ENCODE measurements around the gene CA11.

Gene CA11

DNA sequence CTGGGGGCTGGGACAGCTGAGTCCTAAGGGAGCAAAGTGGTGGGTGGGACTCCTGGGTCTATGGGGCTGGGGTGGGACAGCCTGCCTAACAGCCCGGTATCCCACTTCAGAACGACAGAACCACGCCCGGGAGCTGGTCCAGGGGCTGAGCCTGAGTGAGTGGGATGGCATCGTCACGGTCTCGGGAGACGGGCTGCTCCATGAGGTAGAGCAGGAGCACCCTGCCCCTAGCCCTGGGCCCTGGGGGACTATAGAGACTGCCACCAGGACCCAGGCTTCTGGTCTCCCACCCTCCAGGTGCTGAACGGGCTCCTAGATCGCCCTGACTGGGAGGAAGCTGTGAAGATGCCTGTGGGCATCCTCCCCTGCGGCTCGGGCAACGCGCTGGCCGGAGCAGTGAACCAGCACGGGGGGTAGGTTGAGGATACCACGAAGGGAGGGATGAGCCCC, 18.1 kb downstream of the CA11 start:
- DNase-seq, result no peak

DNA sequence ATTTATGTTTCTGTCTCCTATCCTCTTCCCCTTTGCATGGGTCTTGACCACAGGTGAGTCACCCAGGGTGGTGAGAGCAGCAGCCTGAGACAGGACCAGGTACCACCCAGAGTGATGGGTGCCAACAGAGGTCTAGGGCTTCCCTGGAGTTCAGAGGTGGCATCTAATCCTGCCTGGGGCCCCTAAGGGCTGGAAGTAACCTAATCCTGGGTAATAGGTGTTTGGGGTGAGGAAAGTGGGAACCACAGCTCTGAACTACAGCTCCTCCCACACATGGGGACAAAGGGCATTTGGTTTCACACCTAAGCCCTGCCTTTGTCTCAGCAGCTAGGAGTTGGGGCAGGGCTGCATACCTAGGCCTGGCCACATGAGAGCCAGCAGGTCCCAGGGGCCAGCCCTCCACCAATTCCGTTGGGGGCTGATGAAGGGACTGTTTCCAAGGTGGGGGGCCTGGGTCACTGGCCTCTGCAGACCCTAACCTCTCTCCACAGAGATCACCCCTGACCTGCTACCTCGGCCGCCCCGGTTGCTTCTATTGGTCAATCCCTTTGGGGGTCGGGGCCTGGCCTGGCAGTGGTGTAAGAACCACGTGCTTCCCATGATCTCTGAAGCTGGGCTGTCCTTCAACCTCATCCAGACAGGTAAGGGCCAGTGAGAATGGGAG, 18.7 kb downstream of the CA11 start:
- no peak for DNase-seq

DNA sequence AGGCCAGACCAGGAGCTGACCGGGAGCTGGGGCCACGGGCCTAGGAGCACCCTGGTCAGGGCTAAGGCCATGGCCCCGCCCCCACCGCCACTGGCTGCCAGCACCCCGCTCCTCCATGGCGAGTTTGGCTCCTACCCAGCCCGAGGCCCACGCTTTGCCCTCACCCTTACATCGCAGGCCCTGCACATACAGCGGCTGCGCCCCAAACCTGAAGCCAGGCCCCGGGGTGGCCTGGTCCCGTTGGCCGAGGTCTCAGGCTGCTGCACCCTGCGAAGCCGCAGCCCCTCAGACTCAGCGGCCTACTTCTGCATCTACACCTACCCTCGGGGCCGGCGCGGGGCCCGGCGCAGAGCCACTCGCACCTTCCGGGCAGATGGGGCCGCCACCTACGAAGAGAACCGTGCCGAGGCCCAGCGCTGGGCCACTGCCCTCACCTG, 20.1 kb downstream of the CA11 start:
- DNase-seq, result no peak

DNA sequence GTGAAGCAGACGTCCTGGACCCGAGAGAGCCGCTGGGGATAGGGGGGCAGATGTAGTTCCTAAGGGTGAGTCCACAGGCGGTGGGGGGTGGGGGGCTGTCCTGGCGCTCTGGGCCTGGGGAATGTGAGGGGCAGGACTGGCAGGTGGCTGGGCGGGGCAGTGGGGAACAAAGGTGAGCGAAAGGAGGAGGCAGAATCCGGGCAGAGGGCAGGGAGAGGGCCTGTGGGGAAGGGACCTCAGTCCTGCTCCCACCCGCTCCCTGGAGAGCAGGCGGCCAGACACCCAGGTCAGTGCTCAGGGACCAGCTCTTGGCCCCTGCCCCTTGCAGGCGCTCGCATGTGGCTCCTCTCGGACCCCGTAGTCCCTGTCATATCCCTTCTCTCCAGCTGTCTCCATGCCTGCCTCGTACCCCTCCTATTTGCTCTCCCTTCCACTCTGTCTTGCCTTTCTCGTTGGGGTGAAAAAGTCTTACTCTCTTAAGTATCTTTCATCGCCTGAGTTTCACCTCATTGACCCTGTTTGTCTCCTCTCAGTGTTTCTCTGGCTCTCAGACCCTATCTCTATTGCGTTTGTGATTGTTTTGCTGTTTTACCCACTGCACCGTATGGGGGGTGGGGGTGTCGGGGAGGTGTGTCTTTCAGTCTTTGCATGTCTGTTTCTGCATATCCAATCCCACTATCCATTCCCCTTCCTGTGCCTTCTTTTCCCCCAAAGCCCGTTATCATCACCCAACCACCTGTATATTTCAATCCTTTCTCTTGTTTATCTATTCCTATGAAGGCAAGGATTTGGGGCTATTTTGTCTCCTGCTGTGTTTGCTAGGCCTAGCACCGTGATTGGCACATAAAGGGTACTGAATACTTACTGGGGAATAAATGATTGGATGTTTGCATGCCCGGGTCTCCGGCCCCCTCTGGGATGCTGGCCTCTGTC, 20.9 kb downstream of the CA11 start:
- DNase-seq, result no peak

DNA sequence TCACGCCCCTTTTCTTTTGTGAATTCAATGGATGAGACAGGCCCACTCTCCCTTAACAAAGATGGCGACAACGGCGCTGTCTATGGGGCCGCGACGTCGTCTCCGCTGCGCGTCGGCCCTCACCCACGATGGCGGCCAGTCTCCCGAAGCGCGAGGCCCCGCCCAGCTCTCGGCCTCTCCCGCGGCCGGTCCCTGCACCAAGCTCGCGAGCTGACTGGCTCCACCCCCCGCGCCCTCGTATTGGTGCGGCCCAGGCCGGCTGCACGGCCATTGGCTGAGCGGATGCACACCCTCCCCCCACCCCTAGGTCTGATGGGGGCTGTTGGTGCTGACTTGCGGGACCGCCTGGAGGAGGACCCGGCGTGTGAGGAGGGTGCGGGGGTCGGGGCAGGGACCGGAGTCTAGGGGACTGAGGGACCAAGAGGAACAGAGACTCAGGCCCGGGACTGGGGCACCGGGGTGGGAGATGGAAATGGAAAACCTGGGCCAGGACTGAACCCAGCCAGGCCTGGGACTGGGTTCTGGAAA, 21.9 kb downstream of the CA11 start:
- DNase-seq, result peak; percentile 96 to 98

DNA sequence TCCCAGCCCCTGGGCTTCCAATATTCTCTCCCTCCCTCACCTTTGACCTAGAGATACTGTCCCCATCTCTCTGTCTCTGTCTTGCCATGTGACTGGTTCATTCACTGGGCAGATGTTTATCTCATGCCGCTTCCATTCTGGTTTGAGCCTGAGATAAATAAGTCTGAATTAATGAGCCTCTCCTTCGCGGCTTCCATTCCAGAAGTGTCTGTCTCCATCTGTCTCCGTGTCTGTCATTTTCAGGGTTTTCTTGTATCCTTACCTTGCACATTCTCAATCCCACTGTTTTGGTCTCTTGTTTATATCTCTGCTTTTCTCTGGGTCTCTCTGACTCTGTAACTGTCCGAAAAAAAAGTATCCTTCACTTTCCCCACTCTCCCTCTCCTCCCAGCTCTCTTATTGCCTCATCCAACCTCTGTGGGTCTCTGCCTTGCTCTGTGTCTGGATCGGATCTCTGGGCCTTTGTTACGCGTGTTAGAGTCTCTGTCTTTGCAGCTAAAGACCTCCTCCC, 22.4 kb downstream of the CA11 start:
- DNase-seq, result no peak

DNA sequence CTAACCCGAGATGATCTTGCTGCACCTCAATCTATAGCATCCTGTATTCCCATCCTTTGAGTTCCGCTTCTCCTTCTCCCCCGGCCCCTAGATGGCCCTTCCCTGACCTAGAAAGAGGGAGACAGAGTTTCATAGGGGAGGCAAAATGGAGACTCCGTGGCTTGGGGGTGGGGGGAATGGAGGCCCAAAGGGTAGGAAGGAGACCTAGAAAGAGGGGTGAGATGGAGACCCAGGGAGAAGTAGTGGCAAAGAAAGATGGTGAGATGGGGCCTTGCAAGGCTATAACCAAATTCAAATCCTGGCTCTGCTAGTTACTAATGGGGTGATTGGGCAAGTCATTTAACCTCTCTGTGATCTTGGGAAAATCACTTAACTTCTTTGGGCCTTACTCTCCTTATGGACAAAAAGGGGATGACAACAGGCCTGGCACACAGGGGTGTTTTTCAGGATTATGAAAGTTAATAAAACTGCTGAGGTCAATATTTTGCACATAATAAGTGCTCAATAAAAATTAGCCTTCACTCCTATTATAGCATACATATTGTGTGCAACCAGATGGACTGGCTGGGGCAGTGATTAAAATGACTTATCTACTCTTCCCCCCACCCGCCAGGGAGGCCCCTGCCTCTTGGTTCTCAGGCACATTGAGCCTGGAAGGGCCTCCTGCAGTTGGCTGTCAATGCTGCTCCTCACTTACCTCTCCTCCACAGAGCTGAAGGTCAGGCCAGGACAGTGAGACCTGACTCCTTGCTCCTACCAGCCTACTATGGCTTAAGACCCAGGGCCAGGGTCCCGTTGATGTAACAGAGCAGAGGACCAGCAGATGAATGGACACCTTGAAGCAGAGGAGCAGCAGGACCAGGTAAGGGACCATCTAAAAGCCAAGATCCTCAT, 26.0 kb downstream of the CA11 start:
- DNase-seq, result no peak

DNA sequence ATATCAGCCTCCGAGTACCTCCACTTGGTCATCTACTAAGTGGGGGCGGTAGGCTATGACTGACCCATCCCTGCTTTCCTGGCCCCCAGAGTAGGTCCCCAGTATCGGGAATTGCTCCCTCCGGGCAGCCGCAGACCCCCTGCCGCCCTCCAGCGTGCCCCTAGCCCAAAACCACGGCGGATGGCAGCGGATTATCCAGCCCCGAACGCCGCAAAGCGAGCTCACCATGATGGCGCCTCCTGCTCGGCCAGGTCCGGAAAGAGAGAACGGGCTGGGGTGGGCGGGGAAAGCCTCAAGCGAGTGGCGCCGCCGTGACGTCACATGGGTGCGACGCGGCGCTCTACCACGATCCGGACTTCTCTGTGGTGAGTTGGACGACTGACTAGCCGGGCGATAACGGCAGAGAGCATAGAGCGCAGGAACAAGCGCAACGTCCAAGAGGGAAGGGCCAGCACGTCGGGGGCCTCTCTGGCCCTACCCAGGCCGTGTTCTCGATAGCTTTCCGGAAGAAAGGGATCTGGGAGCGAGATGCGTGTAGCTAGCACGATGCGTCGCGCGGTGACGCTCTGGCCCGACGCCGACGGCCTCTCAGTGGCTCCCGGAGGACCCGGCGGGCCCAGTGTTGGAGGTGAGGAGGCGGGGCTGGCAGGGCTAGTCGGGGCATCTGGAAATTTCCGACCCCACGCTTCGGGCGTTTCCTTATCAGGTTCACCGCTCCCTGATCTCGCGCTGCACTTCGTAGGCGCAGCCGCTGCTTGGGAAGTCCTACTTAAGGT, 26.9 kb downstream of the CA11 start, which contains the start of the genes RPL18 and SPHK2:
Gene RPL18, minus strand, starts transcription at position 263 of the 776 bp plus-strand sequence. Its CDS starts 35 bp downstream, at position 228.
Gene SPHK2, plus strand, starts transcription at position 591 of the 776 bp plus-strand sequence. CDS start 1,009 bp downstream, outside the sequence.
- peak; percentile 92 to 94 for DNase-seq

DNA sequence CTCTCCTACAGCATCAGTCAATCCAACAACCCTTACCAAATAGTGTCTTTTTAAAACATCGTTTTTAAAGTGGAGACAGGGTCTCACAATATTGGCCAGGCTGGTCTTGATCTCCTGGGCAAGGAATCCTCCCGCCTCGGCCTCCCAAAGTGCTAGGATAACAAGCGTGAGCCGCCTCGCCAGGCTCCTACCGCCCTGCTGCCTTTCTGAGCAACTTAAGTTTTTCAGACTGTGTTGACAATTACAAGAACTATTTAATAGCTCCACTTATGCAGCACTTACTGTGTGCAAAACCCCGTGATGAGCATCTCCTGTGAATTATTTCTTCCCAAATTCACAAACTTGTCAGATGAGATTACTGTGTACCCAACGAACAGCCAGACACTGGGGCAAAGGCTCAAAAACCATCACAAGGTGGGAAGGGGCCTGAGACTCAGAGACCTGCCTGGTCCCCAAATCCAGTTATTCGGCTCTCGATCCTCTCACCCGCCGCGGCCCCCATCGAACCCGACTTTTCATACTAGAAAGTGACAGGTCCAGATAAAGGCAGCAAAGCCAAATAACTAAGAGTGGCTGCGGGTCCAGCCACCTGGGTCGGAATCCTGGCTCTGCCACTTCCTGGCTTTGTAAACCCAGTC, 27.6 kb downstream of the CA11 start:
- no peak for DNase-seq

DNA sequence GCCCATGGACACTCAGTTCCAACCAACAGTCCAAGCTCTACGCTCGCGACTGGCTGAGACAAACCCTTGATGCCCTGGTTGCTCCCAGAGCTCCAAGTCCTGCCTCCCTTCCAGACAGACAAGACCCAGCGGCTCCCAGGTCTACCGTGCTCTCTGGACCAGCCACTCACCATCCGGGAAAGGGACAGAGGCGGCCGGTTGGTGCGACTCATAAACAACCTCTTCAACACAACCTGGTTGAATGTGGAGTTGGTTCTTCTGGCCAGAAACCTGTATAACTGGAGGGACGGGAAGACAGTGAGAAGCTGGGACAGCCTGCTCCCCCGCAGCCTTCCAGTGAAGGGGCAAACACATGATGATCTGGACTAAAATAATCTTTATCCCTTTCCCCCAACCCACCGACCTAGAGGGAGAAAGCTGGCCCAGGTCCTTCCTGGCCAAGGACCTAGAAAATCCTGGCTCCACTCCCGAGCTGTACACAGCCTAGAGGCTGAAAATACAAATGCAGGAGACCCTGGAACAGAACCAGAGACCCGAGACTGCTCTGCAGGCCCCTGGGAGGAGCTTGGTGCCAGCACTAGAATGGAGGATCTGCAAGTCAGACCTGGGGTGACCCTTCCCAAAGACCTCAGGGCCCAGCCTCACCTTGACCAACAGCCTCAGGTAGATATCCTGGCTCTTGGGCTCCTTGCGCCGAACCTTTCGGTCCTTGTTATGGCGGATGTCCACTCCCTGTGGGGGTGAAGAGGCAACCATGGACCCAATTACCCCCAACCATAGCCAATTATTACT, 28.6 kb downstream of the CA11 start:
- DNase-seq, result no peak

DNA sequence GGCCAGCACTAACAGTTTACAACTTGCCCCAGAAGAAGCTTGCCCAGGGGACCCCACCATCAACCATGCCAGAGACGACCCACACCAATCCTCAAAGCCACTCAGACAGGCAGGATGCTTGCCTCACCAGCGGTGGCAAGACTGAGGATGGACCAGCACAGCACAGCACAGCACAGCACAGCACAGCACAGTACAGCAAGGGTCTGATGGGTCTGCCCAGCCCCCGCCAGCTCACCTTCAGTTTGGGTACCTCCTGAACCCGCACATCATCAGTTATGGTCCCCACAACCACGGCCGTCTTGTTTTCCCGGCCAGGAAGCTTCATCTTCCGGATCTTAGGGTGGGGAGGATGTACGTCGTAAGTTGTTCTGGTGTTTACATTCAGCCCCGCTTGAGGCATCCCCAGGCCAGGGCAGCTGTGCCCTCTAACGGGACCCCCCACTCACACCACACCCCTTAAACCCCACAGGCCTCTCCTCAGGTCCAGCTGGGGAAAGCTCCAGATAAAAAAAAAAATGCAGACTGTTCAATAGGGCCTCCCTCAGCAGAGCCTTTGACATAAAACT, 29.4 kb downstream of the CA11 start:
- no peak for DNase-seq

DNA sequence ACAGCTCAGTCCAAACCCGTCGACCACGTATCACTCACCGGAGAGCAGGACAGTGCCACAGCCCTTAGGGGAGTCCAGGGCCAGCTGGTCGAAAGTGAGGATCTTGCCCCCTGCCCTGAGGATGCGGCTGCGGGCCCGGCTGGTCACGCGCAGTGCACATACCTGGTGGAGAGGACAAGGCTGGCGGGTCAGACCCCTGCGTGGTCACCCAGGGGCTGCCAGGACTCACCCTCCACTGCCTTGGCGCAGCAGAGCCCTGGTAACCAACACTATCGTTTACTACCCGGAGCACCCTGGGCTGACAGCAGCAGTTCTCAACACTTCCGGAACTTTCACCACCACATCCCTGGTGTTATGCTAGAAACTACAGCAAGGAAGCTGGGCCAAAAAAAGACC, 29.9 kb downstream of the CA11 start:
- no peak for DNase-seq

DNA sequence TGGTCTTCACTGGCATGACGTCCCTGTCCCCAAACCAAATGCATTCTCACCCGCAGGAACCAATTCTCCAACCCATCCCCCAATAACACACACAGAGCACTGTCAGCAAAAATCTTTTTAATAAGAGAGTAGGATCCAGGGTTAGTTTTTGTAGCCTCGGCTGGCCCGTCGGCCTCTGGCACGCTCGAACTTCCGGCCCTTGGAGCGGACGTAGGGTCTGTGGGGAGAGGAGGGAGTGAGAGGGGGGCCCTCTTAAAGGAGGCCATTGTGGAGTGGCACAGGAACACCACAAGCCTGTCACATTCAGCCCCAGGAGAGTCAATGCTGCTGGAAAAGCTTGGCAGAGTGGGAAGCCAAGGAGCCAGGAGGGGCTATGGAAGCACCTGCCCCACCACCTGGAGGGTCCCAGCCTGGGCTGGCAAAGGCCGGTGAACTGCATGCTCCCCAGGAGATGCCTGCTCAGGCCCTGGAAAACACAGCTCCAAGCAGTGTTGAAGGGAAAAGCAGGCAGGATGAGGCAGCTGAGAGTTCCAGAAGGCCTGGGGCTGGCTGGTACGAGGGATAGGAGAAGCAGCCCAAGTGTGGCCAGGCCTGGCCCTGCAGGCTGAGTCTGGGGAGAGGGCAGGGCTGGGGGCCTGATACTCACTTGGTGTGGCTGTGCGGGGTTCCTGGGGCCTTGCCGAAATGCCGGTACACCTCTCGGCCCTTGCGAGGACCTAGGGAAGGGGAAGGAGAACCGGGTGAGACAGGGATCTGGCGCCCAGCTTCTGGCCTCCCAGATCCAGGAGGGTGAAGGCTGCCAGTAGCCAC, 30.6 kb downstream of the CA11 start:
- DNase-seq, result no peak

DNA sequence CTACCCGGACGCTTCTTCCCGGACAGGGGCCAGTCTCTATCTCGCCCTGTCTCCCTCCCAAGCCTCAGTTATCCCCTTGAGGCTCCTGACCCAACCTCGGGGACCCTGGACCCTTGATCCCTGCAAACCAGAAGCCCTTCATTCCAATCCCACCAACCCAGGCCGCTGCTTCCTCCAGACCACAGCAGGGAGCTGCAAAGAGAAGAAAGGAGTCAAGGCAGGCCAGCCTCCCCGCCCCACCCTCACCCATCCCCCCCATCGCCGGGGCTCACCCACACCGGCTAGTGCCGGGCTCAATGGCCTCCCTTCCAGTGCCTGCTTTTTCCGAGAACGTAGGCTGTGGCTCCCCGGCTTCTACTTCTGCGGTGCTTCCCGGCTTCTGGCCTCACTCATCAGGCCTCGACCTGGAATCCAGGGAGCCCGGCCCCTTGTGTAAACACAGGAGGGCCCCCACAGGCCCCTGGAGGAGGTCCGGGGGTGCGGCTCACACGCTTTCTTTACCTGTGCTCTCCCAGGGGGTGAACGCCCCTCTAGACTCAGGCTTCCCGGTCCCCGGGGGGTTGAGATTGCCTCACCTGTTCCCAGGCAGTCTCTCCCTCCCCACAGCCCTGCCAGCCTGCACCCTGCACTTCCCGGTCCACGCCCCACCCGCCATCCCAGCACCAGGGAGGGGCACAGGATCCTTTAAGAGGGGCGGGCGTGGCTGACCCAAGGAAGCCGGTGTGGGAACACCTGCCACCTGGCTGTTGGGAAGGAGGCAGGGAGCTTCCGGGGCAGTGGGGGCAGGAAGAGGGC, 31.4 kb downstream of the CA11 start, which contains the start of gene FAM83E:
Gene FAM83E, minus strand, starts transcription at position 641 of the 795 bp plus-strand sequence. CDS start 1,704 bp downstream, outside the sequence.
- no peak for DNase-seq

DNA sequence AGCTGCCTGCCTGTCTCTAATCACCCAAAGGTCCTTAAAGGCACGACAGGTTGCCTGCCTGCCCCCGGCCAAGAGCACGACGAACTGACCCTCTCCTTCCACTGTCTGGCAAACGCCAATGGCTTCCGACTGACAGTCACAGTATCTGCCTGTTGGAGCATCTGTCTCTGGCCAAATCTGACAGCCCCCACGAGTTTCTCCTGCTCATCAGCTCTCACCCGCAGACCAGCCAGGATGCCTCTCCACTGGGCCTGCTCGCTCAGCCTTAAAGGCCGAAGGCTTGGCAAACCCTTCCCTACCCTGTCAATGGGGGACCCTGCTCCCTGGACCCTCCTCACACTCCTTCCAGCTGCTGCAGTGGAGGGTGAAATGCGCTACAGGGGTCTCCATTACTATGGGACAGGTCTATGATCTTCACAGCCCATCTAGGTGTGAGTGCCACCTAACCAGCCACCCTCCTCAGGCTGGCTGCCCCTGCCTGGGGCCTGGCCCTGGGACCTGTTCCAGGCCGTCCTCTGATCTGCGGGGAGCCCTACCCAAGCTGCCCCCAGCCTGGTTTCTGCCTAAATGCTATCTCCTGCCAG, 32.0 kb downstream of the CA11 start:
- DNase-seq, result no peak

DNA sequence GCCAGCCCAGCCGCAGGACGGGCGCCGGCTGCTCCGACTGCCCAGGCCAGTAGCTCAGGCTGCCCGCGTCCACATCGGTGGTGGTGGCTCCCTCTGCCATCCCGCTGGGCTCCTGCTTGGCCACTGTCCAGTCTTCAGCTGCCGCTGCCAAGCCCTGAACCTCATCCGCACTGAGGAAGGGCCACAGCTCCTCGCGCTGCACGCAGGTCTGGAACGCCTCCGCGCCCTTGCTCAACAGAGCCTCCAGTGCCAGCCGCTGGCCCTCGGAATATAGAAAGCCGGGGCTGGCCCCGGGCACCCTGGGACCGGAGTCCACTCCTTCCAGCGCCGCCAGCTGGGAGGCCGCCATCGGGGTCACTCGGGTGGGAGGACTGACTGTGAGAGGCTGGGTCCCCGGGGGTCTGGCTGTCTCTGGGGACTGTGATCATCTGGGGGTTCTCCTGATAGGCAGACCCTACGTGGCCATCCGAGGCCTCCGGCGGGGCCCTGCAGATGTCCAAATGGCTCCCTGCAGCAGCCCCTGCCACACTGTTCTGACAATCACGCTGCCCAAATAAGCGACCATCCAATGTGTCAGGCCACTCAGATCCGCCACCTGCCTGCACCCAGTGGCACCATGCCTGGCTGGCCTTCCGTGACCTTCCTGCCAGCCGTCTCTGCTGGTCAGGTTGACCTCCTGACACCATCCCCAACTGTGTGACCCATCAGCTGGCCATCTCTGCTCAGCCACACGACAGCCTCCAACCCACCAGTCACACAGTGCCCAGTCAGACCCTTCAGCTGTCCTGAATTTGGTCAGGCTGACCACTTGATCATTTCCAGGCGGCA, 32.7 kb downstream of the CA11 start:
- no peak for DNase-seq

All from stimulated activated CD4-positive, alpha-beta T cell treated with anti-CD3 and anti-CD28 coated beads, Interleukin-2, amount 100 ng/mL, for 48 hours (primary cell).